Ectodermal cell (in vitro differentiated cells): ENCODE results near the gene KRT36.

Experiments
- H3K27ac ChIP-seq: 2 replicates; pipeline ENCODE4 v1.7.0; 2013; ENCODE audit warnings: mild to moderate bottlenecking, low read depth, low read length; ENCODE audit not compliant: insufficient read depth, poor library complexity, severe bottlenecking
- H3K27me3 ChIP-seq: 2 replicates; pipeline ENCODE4 v1.7.0; 2013; ENCODE audit warnings: mild to moderate bottlenecking, low read length; ENCODE audit not compliant: insufficient read depth, control insufficient read depth, poor library complexity, severe bottlenecking
- H3K36me3 ChIP-seq: one replicate; pipeline ENCODE4 v1.7.0; 2013; ENCODE audit warnings: low read length; ENCODE audit not compliant: control insufficient read depth, insufficient read depth
- H3K4me1 ChIP-seq: one replicate; pipeline ENCODE4 v1.7.0; 2013; ENCODE audit warnings: low read length; ENCODE audit not compliant: control insufficient read depth, insufficient read depth
- H3K4me3 ChIP-seq: 2 replicates; pipeline ENCODE4 v1.7.0; 2013; ENCODE audit warnings: low read depth, low read length, control low read depth; ENCODE audit not compliant: insufficient read depth
- H3K9me3 ChIP-seq: 2 replicates; pipeline ENCODE4 v1.7.0; 2013; ENCODE audit warnings: mild to moderate bottlenecking, low read length, moderate library complexity; ENCODE audit not compliant: control insufficient read depth
- WGBS, 2 experiments: methylation state at CpG; one replicate each; pipeline ENCODE4 v1.1.7; 2013; ENCODE audit warnings: missing lambda C conversion rate in 2 of 2; 5-methylcytosine and 5-hydroxymethylcytosine counted together

KRT36 gene

DNA sequence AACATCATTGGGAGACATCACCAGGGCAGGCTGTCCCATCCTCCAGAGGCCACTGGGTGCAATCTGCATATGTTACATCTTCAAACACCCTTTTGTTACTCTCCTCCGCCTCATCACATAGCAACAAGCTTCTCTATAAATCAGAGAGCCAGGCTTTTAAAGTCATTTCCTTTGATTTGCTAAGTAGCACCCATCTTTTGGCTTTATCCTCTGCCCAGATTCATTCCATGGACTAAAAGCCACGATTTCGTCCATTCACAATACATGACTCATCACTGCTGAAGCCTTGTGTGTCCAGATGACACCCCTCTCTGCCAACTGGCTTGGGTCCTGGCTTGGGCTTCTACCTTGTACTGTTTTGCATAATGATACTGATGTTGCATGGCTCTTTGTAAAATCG, 47.0 kb downstream of the KRT36 start:
- peaks cover 2% of the 10 kb centered on the region for H3K9me3 ChIP-seq
- H3K4me1 ChIP-seq = no peaks in the 10 kb centered on the region
- H3K27ac ChIP-seq = no peak overlapping the region
- 87% methylated on average over 4 of the region's 4 CpGs for WGBS, 2 experiments
- no peak overlapping the region for H3K4me3 ChIP-seq
- H3K36me3 ChIP-seq = no peaks in the 10 kb centered on the region
- no peaks in the 10 kb centered on the region for H3K27me3 ChIP-seq

DNA sequence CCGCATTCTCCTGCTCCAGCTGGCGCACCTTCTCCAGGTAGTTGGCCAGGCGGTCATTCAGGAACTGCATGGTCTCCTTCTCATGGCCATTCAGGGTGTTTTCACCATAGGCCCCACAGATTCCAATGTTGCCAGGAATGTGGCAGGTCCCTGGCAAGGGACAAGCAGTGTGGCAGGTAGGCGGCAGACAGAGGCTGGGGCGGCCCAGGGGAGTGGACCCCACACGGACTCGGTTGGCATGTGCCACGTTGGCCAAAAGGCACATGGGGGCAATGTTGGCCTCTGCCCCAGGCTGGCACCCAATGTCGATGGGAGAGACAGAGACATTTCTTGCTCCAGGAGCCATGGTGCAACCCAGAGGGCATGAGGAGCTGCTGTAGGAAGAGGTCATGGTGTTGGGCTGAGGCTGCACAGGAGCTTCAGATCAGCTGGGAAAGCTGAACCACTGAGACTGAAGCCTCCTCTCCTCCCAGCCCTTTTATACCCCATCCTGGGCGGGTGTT, 49.1 kb downstream of the KRT36 start, which contains the start of gene KRT38:
Gene KRT38, minus strand, starts transcription at position 453 of the 503 bp plus-strand sequence. Its CDS starts 62 bp downstream, at position 391.
- no peak within 1 kb of the TSS for H3K4me3 ChIP-seq
- 94% methylated on average over 9 to 10 of the region's 10 CpGs for WGBS, 2 experiments

DNA sequence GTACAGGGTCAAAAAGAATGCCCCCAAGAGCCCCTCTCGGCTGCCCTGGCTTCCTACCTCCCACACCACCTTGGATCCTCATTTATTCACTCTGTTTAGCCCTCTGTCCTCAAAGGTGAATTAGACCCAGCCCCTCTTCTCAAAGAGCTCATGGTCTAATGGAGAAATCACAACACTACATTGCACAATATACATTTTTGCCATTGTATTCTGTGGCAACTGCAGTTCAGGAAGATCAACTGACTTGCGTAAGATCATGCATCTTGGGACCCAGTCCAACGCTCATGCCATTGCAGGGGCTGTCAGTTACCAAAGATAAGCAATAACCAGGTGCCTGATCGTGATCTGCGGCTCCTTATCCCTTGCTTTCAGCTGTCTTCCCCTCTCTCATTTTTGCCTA, 50.3 kb downstream of the KRT36 start:
- 72 to 73% methylated on average over 5 of the region's 5 CpGs for WGBS, 2 experiments
- Histone ChIP-seq H3K27me3 (no peaks in the 10 kb centered on the region), H3K4me3 (no peak overlapping the region), H3K9me3 (no peaks in the 10 kb centered on the region), H3K36me3 (no peaks in the 10 kb centered on the region), H3K4me1 (no peaks in the 10 kb centered on the region), H3K27ac (no peak overlapping the region)

More for the DNA sequence above, 49.1 kb downstream of the KRT36 start, which contains the start of gene KRT38:
- peaks cover 2% of the 10 kb centered on the region for H3K9me3 ChIP-seq
- H3K27ac ChIP-seq = no peak within 1 kb of the TSS
- no peaks in the 10 kb centered on the region for H3K27me3 ChIP-seq
- H3K4me1 ChIP-seq = no peaks in the 10 kb centered on the region
- H3K36me3 ChIP-seq = no peaks in the 10 kb centered on the region

DNA sequence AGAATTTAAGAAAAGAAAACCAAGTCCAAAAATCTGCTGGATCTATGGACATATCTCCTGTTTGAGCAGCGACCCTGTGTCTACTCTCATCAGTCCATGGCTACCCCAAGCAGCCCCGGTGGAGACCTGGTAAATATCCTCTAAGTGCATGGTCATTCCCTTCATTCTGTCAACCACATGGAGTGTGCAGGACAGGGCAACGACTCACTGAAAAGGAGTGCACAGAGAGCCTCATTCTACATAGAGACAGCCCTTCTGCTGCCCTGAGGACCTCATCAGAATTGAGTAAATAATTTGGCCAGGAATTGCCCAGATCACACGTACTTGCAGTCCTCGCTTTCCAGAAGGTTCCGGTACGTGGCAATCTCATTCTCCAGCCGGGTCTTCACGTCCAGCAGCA, 51.9 kb downstream of the KRT36 start:
- Histone ChIP-seq H3K27ac (no peak overlapping the region), H3K27me3 (no peaks in the 10 kb centered on the region), H3K9me3 (no peaks in the 10 kb centered on the region), H3K4me3 (no peak overlapping the region), H3K36me3 (no peaks in the 10 kb centered on the region), H3K4me1 (no peaks in the 10 kb centered on the region)
- 93 to 94% methylated on average over 9 of the region's 9 CpGs for whole genome bisulfite sequencing, 2 experiments

DNA sequence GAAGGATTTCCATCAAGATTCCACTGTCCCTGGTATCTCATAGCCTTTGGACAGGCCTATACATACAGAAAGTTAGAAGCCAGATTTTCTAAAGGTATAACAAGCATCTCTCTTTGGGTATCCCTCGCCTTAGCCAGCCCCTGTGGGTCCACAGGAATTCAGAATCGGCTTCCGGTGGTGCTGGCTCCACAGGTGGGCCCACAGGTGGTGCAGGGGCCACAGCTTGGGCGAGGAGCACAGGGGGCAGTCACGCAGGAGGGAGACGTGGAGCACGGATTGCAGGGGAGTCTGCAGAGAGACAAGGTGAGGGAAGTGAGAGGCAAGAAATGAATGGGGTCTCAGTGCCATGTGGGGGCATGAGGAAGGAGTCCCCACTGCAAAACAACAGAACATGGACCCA, 52.5 kb downstream of the KRT36 start:
- no peak overlapping the region for H3K4me3 ChIP-seq
- no peak overlapping the region for H3K27ac ChIP-seq
- WGBS, 2 experiments = 89 to 93% methylated on average over 7 of the region's 7 CpGs
- H3K27me3 ChIP-seq = no peaks in the 10 kb centered on the region
- H3K4me1 ChIP-seq = no peaks in the 10 kb centered on the region
- H3K9me3 ChIP-seq = no peaks in the 10 kb centered on the region
- H3K36me3 ChIP-seq = no peaks in the 10 kb centered on the region
